Stimulated activated naive B cell treated with anti-CD40 and anti-IgM and Interleukin-4, amounts not matched to agents 10 μg/mL and 1 μg/mL and 100 μg/mL, for 72 hours (primary cell): ENCODE results near the gene TNFAIP2.
A peak's percentile ranks its signal among the peaks of the same experiment; 100 is the strongest.

Experiments used
- ATAC-seq, 2 donors: fragments of 150-1000 bp; cut with Tn5 transposase; replicated peaks; 2 replicates each; pipeline ENCODE4 v1.10.0; 2021; ENCODE audit warnings: moderate library complexity in 1 of 2
- DNase-seq: peaks from one replicate; pipeline ENCODE4 v3.0.0; 2021
- H3K27ac Mint-ChIP-seq: one replicate; pipeline ENCODE4 v1.8.0; 2022; ENCODE audit warnings: mild to moderate bottlenecking, mixed read lengths
- H3K27me3 Mint-ChIP-seq, 2 donors: one replicate each; pipeline ENCODE4 v1.8.0; 2022; ENCODE audit warnings: mixed read lengths in 2 of 2
- H3K36me3 Mint-ChIP-seq, 2 donors: one replicate each; pipeline ENCODE4 v1.8.0; 2022; ENCODE audit warnings: mixed read lengths in 2 of 2, mild to moderate bottlenecking in 1 of 2
- H3K4me1 Mint-ChIP-seq, 2 donors: one replicate each; pipeline ENCODE4 v1.8.0; 2022; ENCODE audit warnings: mixed read lengths in 2 of 2, mild to moderate bottlenecking in 1 of 2
- H3K4me3 Mint-ChIP-seq, 2 donors: one replicate each; pipeline ENCODE4 v1.8.0; 2022; ENCODE audit warnings: mild to moderate bottlenecking in 2 of 2, mixed read lengths in 2 of 2, moderate library complexity in 1 of 2
- H3K9me3 Mint-ChIP-seq, 2 donors: one replicate each; pipeline ENCODE4 v1.8.0; 2022; ENCODE audit warnings: mixed read lengths in 2 of 2, mild to moderate bottlenecking in 1 of 2

The TNFAIP2 gene

DNA sequence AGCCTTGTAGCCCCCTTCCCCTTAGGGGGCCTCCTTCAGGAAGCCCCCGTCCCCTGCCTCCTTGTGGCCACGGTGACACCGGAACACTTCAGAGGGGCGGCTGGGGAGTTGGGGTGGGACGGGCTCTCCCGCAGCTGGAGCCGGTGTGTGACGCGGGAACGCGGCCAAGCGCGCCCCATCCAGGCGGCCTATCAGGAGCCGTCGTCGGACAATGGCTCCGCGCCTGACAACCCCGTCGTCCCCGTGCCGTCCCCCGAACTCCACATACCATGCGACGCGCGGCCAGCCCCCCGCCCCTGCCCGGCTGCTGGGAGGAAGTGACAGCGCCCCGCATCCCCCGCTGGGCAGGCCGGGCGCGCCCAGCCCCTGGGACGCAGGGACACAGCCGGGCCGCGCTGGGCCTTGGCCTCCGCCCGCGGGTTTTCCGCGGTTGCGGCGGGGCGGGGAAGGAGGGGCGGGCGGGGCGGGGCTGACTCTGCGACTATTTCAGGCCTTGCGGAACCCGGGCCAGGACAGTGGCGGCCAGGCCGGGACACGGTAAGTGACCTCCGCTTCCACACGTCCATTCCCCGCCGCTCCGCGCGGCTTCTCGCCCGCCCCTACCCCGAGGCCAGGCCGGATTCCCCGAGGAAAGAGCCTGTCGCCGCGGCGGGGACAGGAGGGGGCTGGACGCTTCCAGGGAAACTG is at the start of gene TNFAIP2:
TSS of gene TNFAIP2 (plus strand) at position 515 of the 687 bp plus-strand sequence. CDS start 2,997 bp downstream, outside the sequence.
- DNase-seq (no peak), ATAC-seq (peak; percentile 44 to 55)
- Mint-ChIP-seq H3K9me3 (peaks cover 0 to 1% of the 10 kb centered on the region in 2 donors), H3K36me3 (peaks cover 0 to 7% of the 10 kb centered on the region in 2 donors), H3K4me3 (peak within 1 kb of the TSS; percentile 65 to 78), H3K27me3 (peaks cover 34 to 60% of the 10 kb centered on the region in 2 donors), H3K27ac (peak within 1 kb of the TSS; percentile 27), H3K4me1 (peaks cover 15 to 33% of the 10 kb centered on the region in 2 donors)

DNA sequence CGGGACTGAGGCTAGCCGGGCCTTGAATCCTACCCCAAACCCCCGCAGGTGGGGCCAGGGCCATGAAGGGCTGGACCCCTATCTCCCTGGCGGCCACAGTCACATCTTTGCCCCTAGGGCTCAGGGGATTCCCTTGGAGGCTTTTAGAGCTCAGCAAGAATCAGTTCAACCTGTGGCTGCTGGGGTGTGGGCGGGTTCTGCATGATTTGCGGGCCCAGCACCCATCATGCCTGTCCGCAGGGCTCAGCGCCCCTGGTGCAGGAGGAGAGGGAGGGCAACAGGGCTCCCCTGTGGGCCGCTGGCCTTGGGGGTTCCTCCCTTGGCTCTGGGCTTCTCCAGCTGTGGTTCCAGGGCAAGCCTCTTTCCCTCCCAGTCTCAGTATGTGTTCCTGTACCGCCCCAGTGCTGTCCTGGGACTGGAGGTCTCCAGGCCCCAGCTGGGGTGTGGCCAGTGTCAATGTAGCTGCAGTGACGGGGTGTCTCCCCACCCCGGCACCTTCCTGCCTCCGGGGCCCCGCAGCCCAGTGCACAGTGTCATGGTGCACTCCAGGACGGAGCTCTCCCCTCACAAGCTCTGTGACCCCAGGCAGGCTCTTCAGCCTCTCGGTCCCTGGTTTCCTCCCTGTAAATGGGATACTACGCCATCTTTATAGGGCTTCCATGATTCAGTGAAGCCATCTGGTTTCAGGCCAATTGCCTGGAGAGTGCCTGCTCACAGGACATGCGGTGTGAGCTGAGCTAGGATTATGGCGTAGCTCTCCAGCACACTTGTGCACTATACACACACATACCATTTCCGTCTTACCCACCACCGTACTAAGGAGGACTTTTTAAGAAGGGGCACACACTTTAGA is 49.2 kb upstream of the TNFAIP2 start:
- no peak for DNase-seq
- no peaks in the 10 kb centered on the region for H3K36me3 Mint-ChIP-seq
- H3K27me3 Mint-ChIP-seq = peaks cover 5 to 43% of the 10 kb centered on the region in 2 donors
- H3K27ac Mint-ChIP-seq = no peak overlapping the region
- H3K9me3 Mint-ChIP-seq = no peaks in the 10 kb centered on the region
- no peak for ATAC-seq
- H3K4me3 Mint-ChIP-seq = no peak overlapping the region
- no peaks in the 10 kb centered on the region for H3K4me1 Mint-ChIP-seq

- Mint-ChIP-seq H3K27ac (no peak overlapping the region), H3K36me3 (no peaks in the 10 kb centered on the region), H3K27me3 (peaks cover 2 to 38% of the 10 kb centered on the region in 2 donors), H3K4me1 (no peaks in the 10 kb centered on the region), H3K4me3 (peak overlapping the region in 1 of 2 donors; percentile 71), H3K9me3 (no peaks in the 10 kb centered on the region)
- ATAC-seq (peak; percentile 27 to 31), DNase-seq (no peak)
These were observed 48.4 kb upstream of the TNFAIP2 start for GRCh38 chr14:103074729-103075367.

- Mint-ChIP-seq H3K4me1 (no peaks in the 10 kb centered on the region), H3K27me3 (peaks cover 0 to 9% of the 10 kb centered on the region in 2 donors), H3K27ac (no peak overlapping the region), H3K4me3 (no peak overlapping the region), H3K9me3 (no peaks in the 10 kb centered on the region), H3K36me3 (no peaks in the 10 kb centered on the region)
- ATAC-seq (peak; percentile 74 to 75), DNase-seq (peak; percentile 68)
These were observed 44.9 kb upstream of the TNFAIP2 start for GRCh38 chr14:103078420-103078749.

DNA sequence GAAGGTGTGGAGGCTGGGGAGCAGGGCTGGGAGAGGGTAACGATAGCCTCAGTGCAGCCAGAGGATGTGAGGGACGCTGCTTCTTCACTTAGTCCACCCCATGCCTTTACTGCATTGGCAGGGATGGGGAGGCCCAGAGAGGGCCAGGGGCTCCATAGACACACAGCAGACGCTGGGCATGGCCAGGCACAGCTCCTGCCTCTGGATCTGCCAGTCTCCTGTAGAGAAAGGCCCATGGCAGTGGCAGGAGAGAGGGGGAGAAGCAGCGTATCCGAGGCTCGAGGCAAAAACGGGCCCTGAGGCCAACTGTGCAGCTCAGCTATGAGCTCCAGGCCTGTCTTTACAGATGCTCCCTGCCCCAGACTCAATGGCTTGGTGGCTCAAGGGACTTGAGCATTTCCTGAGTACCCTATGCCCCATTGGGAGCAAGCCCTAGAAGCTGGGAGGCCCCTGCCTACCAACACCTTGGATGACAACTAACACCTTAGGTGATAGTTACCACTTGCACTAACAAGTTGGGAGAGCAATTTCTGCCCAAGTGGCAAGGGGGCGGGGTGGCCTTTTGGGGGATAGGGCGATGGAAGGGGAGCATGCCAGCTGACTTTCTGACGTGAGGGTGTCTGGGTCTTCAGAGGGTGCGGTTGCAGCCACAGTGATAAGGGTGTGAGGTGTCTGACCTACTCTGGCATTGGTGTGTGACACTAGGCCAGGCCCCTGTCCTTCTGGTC is 44.2 kb upstream of the TNFAIP2 start:
- DNase-seq (no peak), ATAC-seq (no peak)
- Mint-ChIP-seq H3K4me3 (no peak overlapping the region), H3K9me3 (no peaks in the 10 kb centered on the region), H3K27me3 (peaks cover 0 to 8% of the 10 kb centered on the region in 2 donors), H3K4me1 (no peaks in the 10 kb centered on the region), H3K36me3 (no peaks in the 10 kb centered on the region), H3K27ac (no peak overlapping the region)

DNA sequence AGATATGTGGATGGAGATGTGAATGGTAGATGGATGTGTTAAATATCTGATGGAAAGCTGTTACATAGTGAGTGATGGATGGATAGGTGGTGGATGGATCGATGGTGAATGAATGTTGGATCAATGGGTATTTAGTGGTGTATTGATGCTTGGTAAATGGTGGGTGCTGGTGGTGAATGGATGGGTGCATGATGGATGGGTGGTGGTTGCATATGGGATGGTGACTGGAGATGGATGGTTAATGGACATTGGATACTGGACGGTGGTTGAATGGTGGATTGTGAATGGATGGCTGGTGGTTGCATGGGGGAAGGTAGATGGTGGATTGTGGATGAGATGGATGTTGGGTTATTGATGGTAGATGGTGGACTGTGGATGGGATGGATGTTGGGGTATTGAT is 41.3 kb upstream of the TNFAIP2 start:
- H3K27ac Mint-ChIP-seq = no peak overlapping the region
- H3K4me1 Mint-ChIP-seq = no peaks in the 10 kb centered on the region
- DNase-seq = no peak
- no peaks in the 10 kb centered on the region for H3K36me3 Mint-ChIP-seq
- ATAC-seq = no peak
- H3K9me3 Mint-ChIP-seq = no peaks in the 10 kb centered on the region
- H3K4me3 Mint-ChIP-seq = no peak overlapping the region
- H3K27me3 Mint-ChIP-seq = peaks cover 16 to 23% of the 10 kb centered on the region in 2 donors

- Mint-ChIP-seq H3K36me3 (no peaks in the 10 kb centered on the region), H3K27me3 (peaks cover 19 to 40% of the 10 kb centered on the region in 2 donors), H3K4me1 (peaks cover 0 to under 1% of the 10 kb centered on the region in 2 donors), H3K4me3 (no peak within 1 kb of the TSS), H3K9me3 (no peaks in the 10 kb centered on the region), H3K27ac (no peak within 1 kb of the TSS)
- DNase-seq (no peak), ATAC-seq (no peak)
These were observed 39.0 kb upstream of the TNFAIP2 start, which contains the start of gene LBHD2 for GRCh38 chr14:103084021-103084919. TSS of gene LBHD2 (plus strand) at chr14:103084210. CDS start at chr14:103086013, 1,803 bp downstream.

- ATAC-seq (no peak), DNase-seq (no peak)
- no peaks in the 10 kb centered on the region for H3K36me3 Mint-ChIP-seq
- no peaks in the 10 kb centered on the region for H3K9me3 Mint-ChIP-seq
- H3K4me1 Mint-ChIP-seq = peaks cover 0 to 5% of the 10 kb centered on the region in 2 donors
- H3K4me3 Mint-ChIP-seq = no peak overlapping the region
- peaks cover 19 to 44% of the 10 kb centered on the region in 2 donors for H3K27me3 Mint-ChIP-seq
- H3K27ac Mint-ChIP-seq = no peak overlapping the region
These were observed 37.9 kb upstream of the TNFAIP2 start for GRCh38 chr14:103085106-103086091.

- Mint-ChIP-seq H3K27ac (peak overlapping the region; percentile 31), H3K36me3 (no peaks in the 10 kb centered on the region), H3K27me3 (peaks cover 19 to 50% of the 10 kb centered on the region in 2 donors), H3K9me3 (no peaks in the 10 kb centered on the region), H3K4me1 (peaks cover 4 to 12% of the 10 kb centered on the region in 2 donors), H3K4me3 (no peak overlapping the region)
- no peak for DNase-seq
- ATAC-seq = no peak
These were observed 36.4 kb upstream of the TNFAIP2 start for GRCh38 chr14:103086771-103087342.

DNA sequence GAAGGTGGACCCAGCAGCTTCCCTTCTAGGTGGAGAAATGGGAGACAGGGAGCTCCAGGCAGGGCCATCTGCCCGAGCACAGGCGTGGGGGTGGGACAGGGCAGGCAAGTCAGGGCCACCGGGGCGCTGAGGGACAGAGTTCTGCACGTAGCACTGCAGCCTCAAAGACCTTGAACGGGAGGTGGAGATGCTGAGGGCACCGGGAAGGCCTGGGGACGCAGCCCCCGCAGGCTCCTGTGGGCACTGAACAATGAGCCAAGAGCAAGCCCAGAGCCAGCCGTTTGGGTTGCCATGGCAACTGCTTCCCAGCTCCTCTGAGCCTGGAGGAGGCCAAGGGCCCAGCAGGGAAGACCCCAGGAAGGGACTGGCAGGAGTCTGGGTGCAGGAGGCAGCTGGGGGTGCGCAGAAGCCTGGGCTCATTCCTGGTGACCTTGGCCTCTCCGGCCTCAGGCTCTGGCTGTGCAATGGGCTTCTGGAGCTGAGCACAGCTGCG is 35.9 kb upstream of the TNFAIP2 start:
- Mint-ChIP-seq H3K36me3 (no peaks in the 10 kb centered on the region), H3K27ac (peak overlapping the region; percentile 31), H3K4me3 (no peak overlapping the region), H3K27me3 (peaks cover 19 to 50% of the 10 kb centered on the region in 2 donors), H3K4me1 (peaks cover 4 to 16% of the 10 kb centered on the region in 2 donors), H3K9me3 (no peaks in the 10 kb centered on the region)
- DNase-seq (no peak), ATAC-seq (no peak)

- Mint-ChIP-seq H3K27me3 (peaks cover 19 to 53% of the 10 kb centered on the region in 2 donors), H3K9me3 (no peaks in the 10 kb centered on the region), H3K4me1 (peaks cover 4 to 16% of the 10 kb centered on the region in 2 donors), H3K4me3 (no peak overlapping the region), H3K27ac (no peak overlapping the region), H3K36me3 (no peaks in the 10 kb centered on the region)
- DNase-seq = no peak
- ATAC-seq = no peak
These were observed 34.3 kb upstream of the TNFAIP2 start for GRCh38 chr14:103088921-103089320.
